WTC11 (cell line): Measurements from ENCODE around the gene OSCAR. TPM values are rescaled to one million over a fixed set of nuclear protein-coding genes. Genes with fewer than 3 reads are reported as not detected.

Source experiments
- ATAC-seq: fragments of 200-7000 bp; cut with Tn5 transposase; 2 replicates; pipeline ENCODE4 v1.10.0; 2021; ENCODE audit warnings: mild to moderate bottlenecking, moderate library complexity
- CTCF ChIA-PET: fragments of 300-600 bp; sonication (Branson Sonifier 250); formaldehyde crosslinking; loops from one replicate; lab custom pipeline; 2021; ENCODE audit warnings: antibody characterized with exemption; lab: Charles Lee
- POLR2A ChIA-PET: fragments of 350-600 bp; sonication (Branson Sonifier 250); formaldehyde crosslinking; loops from one replicate; lab custom pipeline; 2021; ENCODE audit warnings: antibody characterized with exemption; lab: Charles Lee
- DNase-seq: peaks from one replicate; pipeline ENCODE4 v3.0.0; 2021; ENCODE audit warnings: low spot score
- H3K27ac Mint-ChIP-seq: 2 replicates; pipeline ENCODE4 v1.8.0; 2021; ENCODE audit warnings: mixed read lengths
- H3K27me3 Mint-ChIP-seq: 2 replicates; pipeline ENCODE4 v1.8.0; 2021; ENCODE audit warnings: low read depth, mild to moderate bottlenecking, moderate library complexity, mixed read lengths
- H3K36me3 Mint-ChIP-seq: 2 replicates; pipeline ENCODE4 v1.8.0; 2021; ENCODE audit warnings: mixed read lengths
- H3K4me1 Mint-ChIP-seq: 2 replicates; pipeline ENCODE4 v1.8.0; 2022; ENCODE audit warnings: mixed read lengths
- H3K4me3 Mint-ChIP-seq: 2 replicates; pipeline ENCODE4 v1.8.0; 2021; ENCODE audit warnings: mild to moderate bottlenecking, moderate library complexity, mixed read lengths
- H3K9me3 Mint-ChIP-seq: 2 replicates; pipeline ENCODE4 v1.8.0; 2021; ENCODE audit warnings: mixed read lengths
- EMX1 ChIP-seq: fragments of 250-450 bp; sonication (Bioruptor Pico); IDR thresholded peaks from 2 replicates; pipeline ENCODE4 v1.8.0; 2021; ENCODE audit warnings: mild to moderate bottlenecking
- ESRRA ChIP-seq: sonication (generic); formaldehyde crosslinking; IDR thresholded peaks from 2 replicates; pipeline ENCODE4 v1.8.1; 2022; ENCODE audit warnings: mild to moderate bottlenecking, missing genetic modification reagents, borderline replicate concordance
- FOXK1 ChIP-seq: sonication (generic); formaldehyde crosslinking; IDR thresholded peaks from 2 replicates; pipeline ENCODE4 v1.8.0; 2022; ENCODE audit warnings: mild to moderate bottlenecking, moderate library complexity, missing genetic modification reagents
- GABPB1 ChIP-seq: sonication (generic); formaldehyde crosslinking; IDR thresholded peaks from 2 replicates; pipeline ENCODE4 v1.8.1; 2023; ENCODE audit warnings: mild to moderate bottlenecking, missing genetic modification reagents
- HMGA2 ChIP-seq: fragments of 250-450 bp; sonication (Bioruptor Pico); IDR thresholded peaks from 2 replicates; pipeline ENCODE4 v1.4.0; 2021; ENCODE audit warnings: mild to moderate bottlenecking, moderate library complexity
- JUN ChIP-seq: sonication (generic); formaldehyde crosslinking; IDR thresholded peaks from 2 replicates; pipeline ENCODE4 v1.8.0; 2023; ENCODE audit warnings: mild to moderate bottlenecking, missing genetic modification reagents
- MXD4 ChIP-seq: fragments of 250-450 bp; sonication (Bioruptor Pico); IDR thresholded peaks from 2 replicates; pipeline ENCODE4 v1.8.0; 2021; ENCODE audit warnings: mild to moderate bottlenecking, moderate library complexity, borderline replicate concordance
- MYBL2 ChIP-seq: sonication (generic); formaldehyde crosslinking; IDR thresholded peaks from 2 replicates; pipeline ENCODE4 v1.8.1; 2023; ENCODE audit warnings: mild to moderate bottlenecking, moderate library complexity, missing genetic modification reagents
- NFYB ChIP-seq: sonication (generic); formaldehyde crosslinking; conservative IDR thresholded peaks from 2 replicates; pipeline ENCODE4 v1.8.0; 2022; ENCODE audit warnings: low read depth, missing genetic modification reagents
- RELA ChIP-seq: sonication (generic); formaldehyde crosslinking; IDR thresholded peaks from 2 replicates; pipeline ENCODE4 v1.8.1; 2022; ENCODE audit warnings: missing genetic modification reagents, mild to moderate bottlenecking, borderline replicate concordance
- SMAD3 ChIP-seq: sonication (generic); formaldehyde crosslinking; IDR thresholded peaks from 2 replicates; pipeline ENCODE4 v1.8.0; 2022; ENCODE audit warnings: missing genetic modification reagents, mild to moderate bottlenecking, borderline replicate concordance
- SMAD4 ChIP-seq: sonication (generic); formaldehyde crosslinking; IDR thresholded peaks from 2 replicates; pipeline ENCODE4 v1.8.0; 2022; ENCODE audit warnings: mild to moderate bottlenecking, missing genetic modification reagents
- ZNF121 ChIP-seq: sonication (generic); formaldehyde crosslinking; IDR thresholded peaks from 2 replicates; pipeline ENCODE4 v1.8.0; 2023; ENCODE audit warnings: missing genetic modification reagents
- ZNF263 ChIP-seq: sonication (generic); formaldehyde crosslinking; IDR thresholded peaks from 2 replicates; pipeline ENCODE4 v1.8.1; 2022; ENCODE audit warnings: low read depth, mild to moderate bottlenecking, moderate library complexity, missing genetic modification reagents
- total RNA-seq: library from RNA; stranded (reverse); gene quantifications from 3 replicates; pipeline ENCODE4 v1.2.3, GENCODE V29; 2021
- TF ChIP-seq, protein P1 (sequence below): fragments of 200-600 bp; IDR thresholded peaks from 2 replicates; pipeline ENCODE4 v1.8.0; 2022; ENCODE audit warnings: antibody characterized with exemption
- TF ChIP-seq, protein P2 (sequence below): sonication (generic); formaldehyde crosslinking; IDR thresholded peaks from 2 replicates; pipeline ENCODE4 v1.8.1; 2022; ENCODE audit warnings: low read depth, missing genetic modification reagents, borderline replicate concordance
- TF ChIP-seq, protein P3 (sequence below): sonication (generic); formaldehyde crosslinking; IDR thresholded peaks from 2 replicates; pipeline ENCODE4 v1.8.1; 2022; ENCODE audit warnings: mild to moderate bottlenecking, moderate library complexity, missing genetic modification reagents
- TF ChIP-seq, protein P4 (sequence below): sonication (generic); formaldehyde crosslinking; conservative IDR thresholded peaks from 2 replicates; pipeline ENCODE4 v1.8.1; 2022; ENCODE audit warnings: mild to moderate bottlenecking, missing genetic modification reagents
- TF ChIP-seq, protein P5 (sequence below): sonication (generic); formaldehyde crosslinking; IDR thresholded peaks from 2 replicates; pipeline ENCODE4 v1.8.1; 2023; ENCODE audit warnings: mild to moderate bottlenecking, missing genetic modification reagents, borderline replicate concordance

The OSCAR gene
- total RNA-seq, 1 experiment from 2014 or later, result 2.3 TPM

DNA sequence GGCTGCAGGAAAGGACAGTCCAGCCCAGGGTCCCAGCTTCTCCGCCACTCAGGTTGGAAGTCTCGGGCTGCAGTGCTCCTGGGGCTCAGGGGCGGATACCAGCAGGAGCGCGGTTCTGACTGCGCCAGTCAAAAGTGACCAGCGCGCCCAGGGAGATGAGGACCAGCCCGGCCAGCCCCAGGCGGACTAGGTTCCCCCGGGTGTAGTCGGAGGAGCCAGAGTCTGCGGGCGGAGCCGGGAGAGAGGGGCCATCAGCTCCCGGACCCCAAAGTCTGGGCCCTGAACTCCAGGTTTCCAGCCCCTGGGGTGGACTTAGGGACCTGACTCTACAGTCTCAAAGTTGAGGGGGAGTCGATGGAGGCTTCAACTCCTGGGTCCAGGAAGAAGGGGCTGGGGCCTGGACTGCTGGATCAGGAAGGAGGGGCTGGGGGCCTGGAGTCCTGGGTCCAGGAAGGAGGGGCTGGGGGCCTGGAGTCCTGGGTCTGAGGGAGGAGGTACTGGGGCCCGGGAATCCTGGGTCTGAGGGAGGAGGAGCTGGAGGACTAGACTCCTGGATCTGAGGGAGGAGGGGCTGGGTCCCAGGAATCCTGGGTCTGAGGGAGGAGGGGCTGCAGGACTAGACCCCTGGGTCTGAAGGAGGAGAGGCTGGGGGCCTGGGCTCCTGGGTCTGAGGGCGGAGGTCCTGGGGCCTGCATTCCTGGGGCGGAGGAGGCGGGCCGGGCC, 5.3 kb downstream of the OSCAR start:
- Mint-ChIP-seq H3K36me3 (no peaks in the 10 kb centered on the region; the same call in 1 of the 2 replicates), H3K4me1 (peaks cover 5% of the 10 kb centered on the region), H3K9me3 (peaks cover 3% of the 10 kb centered on the region; the same call in 1 of the 2 replicates), H3K4me3 (peak overlapping the region; percentile 77), H3K27ac (no peak overlapping the region), H3K27me3 (peaks cover 34% of the 10 kb centered on the region)
- TF ChIP-seq GABPB1 (CRISPR knock-in tag), result no peak
- TF ChIP-seq ZNF263 (CRISPR knock-in tag), result peak; percentile 90
- DNase-seq (no peak), ATAC-seq (no peak)
- POLR2A ChIA-PET, result interaction anchor here (0.6 to 1.3 kb wide), 3 partner anchors 78 to 153 kb away, joined by 3 read pairs; partner anchors contain the start of gene TMC4
- CTCF ChIA-PET, result interaction anchor here (0.6 to 3.9 kb wide), 18 partner anchors 8 to 852 kb away, joined by 3 to 68 read pairs (median 3); partner anchors contain the start of genes CNOT3 and NLRP7

DNA sequence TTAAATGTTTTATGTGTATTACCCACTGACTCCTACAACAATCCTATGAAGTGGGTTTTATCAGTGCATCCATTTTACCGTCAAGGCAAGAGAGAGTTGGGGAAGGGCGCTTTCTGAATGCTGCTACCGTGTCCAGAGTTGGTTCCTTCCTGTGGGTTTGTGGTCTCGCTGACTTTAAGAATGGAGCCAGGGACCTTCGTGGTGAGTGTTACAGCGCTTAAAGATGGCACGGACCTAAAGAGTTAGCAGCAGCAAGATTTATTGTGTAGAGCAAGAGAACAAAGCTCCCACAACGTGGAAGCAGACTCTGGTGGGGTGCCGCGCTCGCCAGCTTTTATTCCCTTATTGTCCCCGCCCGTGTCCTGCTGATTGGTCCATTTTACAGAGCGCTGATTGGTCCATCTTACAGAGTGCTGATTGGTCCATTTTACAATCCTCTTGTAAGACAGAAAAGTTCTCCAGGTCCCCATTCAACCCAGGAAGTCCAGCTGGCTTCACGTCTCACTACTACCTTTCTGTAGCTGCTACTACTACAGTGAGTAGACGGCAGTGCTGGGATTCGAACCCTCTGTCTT, 6.1 kb downstream of the OSCAR start:
- ChIA-PET POLR2A (interaction anchor here (1.3 kb wide), 1 partner anchor 152 kb away, joined by 3 read pairs; no protein-coding TSS in a partner anchor), CTCF (interaction anchor here (1.2 to 3.9 kb wide), 5 partner anchors 64 to 301 kb away, joined by 3 to 68 read pairs (median 7); no protein-coding TSS in a partner anchor)
- H3K9me3 Mint-ChIP-seq, result peaks cover 3% of the 10 kb centered on the region; the same call in 1 of the 2 replicates
- peak overlapping the region; percentile 77 for H3K4me3 Mint-ChIP-seq
- H3K36me3 Mint-ChIP-seq, result no peaks in the 10 kb centered on the region; the same call in 1 of the 2 replicates
- TF ChIP-seq, protein P1, sequence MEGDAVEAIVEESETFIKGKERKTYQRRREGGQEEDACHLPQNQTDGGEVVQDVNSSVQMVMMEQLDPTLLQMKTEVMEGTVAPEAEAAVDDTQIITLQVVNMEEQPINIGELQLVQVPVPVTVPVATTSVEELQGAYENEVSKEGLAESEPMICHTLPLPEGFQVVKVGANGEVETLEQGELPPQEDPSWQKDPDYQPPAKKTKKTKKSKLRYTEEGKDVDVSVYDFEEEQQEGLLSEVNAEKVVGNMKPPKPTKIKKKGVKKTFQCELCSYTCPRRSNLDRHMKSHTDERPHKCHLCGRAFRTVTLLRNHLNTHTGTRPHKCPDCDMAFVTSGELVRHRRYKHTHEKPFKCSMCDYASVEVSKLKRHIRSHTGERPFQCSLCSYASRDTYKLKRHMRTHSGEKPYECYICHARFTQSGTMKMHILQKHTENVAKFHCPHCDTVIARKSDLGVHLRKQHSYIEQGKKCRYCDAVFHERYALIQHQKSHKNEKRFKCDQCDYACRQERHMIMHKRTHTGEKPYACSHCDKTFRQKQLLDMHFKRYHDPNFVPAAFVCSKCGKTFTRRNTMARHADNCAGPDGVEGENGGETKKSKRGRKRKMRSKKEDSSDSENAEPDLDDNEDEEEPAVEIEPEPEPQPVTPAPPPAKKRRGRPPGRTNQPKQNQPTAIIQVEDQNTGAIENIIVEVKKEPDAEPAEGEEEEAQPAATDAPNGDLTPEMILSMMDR, result no peak
- TF ChIP-seq NFYB (CRISPR knock-in tag), result peak; percentile 66
- peaks cover 34% of the 10 kb centered on the region for H3K27me3 Mint-ChIP-seq
- H3K27ac Mint-ChIP-seq, result no peak overlapping the region
- DNase-seq (no peak), ATAC-seq (no peak)
- peaks cover 6% of the 10 kb centered on the region for H3K4me1 Mint-ChIP-seq

DNA sequence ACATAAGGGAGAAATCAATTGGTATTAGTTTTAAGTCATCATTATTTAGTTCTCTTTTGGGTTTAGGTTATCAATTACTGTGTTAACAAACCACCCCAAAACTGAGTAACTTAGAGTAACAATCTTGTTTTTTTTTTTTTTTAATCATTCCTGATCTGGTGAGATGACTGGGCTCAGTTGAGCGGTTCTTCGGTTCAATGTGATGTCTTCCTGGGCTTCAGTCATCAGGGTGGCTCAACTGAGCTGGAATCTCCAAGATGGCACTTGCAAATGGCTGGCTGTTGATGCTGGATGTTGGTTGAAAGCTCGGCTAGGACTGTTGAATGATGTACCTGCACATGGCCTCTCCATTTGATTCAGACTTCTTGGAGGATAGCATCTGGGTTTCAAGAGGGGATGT, 16.2 kb downstream of the OSCAR start:
- peaks cover 34% of the 10 kb centered on the region for H3K9me3 Mint-ChIP-seq

More for the DNA sequence above, 16.2 kb downstream of the OSCAR start:
- ChIA-PET POLR2A (no interaction called here), CTCF (no interaction called here)
- no peak overlapping the region for H3K27ac Mint-ChIP-seq
- no peak for TF ChIP-seq SMAD4
- TF ChIP-seq, protein P2, sequence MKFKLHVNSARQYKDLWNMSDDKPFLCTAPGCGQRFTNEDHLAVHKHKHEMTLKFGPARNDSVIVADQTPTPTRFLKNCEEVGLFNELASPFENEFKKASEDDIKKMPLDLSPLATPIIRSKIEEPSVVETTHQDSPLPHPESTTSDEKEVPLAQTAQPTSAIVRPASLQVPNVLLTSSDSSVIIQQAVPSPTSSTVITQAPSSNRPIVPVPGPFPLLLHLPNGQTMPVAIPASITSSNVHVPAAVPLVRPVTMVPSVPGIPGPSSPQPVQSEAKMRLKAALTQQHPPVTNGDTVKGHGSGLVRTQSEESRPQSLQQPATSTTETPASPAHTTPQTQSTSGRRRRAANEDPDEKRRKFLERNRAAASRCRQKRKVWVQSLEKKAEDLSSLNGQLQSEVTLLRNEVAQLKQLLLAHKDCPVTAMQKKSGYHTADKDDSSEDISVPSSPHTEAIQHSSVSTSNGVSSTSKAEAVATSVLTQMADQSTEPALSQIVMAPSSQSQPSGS (CRISPR knock-in tag), result no peak
- no peak for TF ChIP-seq MYBL2
- no peak for TF ChIP-seq ESRRA (CRISPR knock-in tag)
- TF ChIP-seq JUN (CRISPR knock-in tag), result no peak
- TF ChIP-seq RELA (CRISPR knock-in tag), result no peak
- TF ChIP-seq EMX1 (CRISPR knock-in tag), result no peak
- TF ChIP-seq, protein P3, sequence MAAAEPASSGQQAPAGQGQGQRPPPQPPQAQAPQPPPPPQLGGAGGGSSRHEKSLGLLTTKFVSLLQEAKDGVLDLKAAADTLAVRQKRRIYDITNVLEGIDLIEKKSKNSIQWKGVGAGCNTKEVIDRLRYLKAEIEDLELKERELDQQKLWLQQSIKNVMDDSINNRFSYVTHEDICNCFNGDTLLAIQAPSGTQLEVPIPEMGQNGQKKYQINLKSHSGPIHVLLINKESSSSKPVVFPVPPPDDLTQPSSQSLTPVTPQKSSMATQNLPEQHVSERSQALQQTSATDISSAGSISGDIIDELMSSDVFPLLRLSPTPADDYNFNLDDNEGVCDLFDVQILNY (CRISPR knock-in tag), result no peak
- no peak for TF ChIP-seq MXD4 (CRISPR knock-in tag)
- no peak for TF ChIP-seq HMGA2 (CRISPR knock-in tag)
- TF ChIP-seq, protein P4, sequence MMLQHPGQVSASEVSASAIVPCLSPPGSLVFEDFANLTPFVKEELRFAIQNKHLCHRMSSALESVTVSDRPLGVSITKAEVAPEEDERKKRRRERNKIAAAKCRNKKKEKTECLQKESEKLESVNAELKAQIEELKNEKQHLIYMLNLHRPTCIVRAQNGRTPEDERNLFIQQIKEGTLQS, result no peak
- no peak for TF ChIP-seq ZNF121 (CRISPR knock-in tag)
- TF ChIP-seq FOXK1 (CRISPR knock-in tag), result no peak
- TF ChIP-seq, protein P5, sequence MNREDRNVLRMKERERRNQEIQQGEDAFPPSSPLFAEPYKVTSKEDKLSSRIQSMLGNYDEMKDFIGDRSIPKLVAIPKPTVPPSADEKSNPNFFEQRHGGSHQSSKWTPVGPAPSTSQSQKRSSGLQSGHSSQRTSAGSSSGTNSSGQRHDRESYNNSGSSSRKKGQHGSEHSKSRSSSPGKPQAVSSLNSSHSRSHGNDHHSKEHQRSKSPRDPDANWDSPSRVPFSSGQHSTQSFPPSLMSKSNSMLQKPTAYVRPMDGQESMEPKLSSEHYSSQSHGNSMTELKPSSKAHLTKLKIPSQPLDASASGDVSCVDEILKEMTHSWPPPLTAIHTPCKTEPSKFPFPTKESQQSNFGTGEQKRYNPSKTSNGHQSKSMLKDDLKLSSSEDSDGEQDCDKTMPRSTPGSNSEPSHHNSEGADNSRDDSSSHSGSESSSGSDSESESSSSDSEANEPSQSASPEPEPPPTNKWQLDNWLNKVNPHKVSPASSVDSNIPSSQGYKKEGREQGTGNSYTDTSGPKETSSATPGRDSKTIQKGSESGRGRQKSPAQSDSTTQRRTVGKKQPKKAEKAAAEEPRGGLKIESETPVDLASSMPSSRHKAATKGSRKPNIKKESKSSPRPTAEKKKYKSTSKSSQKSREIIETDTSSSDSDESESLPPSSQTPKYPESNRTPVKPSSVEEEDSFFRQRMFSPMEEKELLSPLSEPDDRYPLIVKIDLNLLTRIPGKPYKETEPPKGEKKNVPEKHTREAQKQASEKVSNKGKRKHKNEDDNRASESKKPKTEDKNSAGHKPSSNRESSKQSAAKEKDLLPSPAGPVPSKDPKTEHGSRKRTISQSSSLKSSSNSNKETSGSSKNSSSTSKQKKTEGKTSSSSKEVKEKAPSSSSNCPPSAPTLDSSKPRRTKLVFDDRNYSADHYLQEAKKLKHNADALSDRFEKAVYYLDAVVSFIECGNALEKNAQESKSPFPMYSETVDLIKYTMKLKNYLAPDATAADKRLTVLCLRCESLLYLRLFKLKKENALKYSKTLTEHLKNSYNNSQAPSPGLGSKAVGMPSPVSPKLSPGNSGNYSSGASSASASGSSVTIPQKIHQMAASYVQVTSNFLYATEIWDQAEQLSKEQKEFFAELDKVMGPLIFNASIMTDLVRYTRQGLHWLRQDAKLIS (CRISPR knock-in tag), result no peak
- TF ChIP-seq SMAD3, result no peak
- DNase-seq (no peak), ATAC-seq (no peak)
- H3K36me3 Mint-ChIP-seq, result peaks cover 7% of the 10 kb centered on the region
- peaks cover 7% of the 10 kb centered on the region for H3K4me1 Mint-ChIP-seq
- H3K27me3 Mint-ChIP-seq, result peaks cover 17% of the 10 kb centered on the region
- H3K4me3 Mint-ChIP-seq, result no peak overlapping the region
